ENCODE measurements around the gene TLR2. TPM values are rescaled to one million over a fixed set of nuclear protein-coding genes. Genes with fewer than 3 reads are reported as not detected.

TLR2 gene
- total RNA-seq, 4 donors from 2014 or later = 55.4 to 97.2 (median 87.8) TPM

DNA sequence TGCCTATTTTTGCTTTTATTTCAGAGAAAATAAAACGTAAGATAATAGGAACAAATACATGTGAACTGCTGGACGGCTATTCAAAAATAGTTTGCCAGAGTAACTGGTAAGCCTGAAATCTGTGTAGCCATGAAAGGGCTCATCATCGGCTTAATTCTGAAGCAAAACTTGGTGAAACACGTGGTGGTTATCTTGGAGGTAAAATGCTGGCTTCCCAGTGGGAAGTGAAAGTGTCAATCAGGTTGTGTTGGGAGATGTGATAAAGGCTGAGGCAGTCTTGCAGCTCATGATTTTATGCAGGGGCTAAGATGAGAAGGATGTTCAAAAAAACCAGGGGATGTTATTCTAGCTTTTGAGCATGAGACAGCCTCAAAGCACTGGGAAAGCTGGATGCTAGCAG lies 36.1 kb upstream of the TLR2 start:
- DNase-seq (ENCODE audit: low spot score) = no peak
- no peak for TF ChIP-seq CTCF (IDR thresholded peaks at IDR 0.05)
- no peak for ATAC-seq (ENCODE audit: low FRiP score)

- DNase-seq (ENCODE audit: low spot score) = no peak
- ATAC-seq (ENCODE audit: low FRiP score) = no peak
- TF ChIP-seq CTCF (IDR thresholded peaks at IDR 0.05) = no peak
Observed at GRCh38 chr4:153649572-153649991, 34.5 kb upstream of the TLR2 start.

DNA sequence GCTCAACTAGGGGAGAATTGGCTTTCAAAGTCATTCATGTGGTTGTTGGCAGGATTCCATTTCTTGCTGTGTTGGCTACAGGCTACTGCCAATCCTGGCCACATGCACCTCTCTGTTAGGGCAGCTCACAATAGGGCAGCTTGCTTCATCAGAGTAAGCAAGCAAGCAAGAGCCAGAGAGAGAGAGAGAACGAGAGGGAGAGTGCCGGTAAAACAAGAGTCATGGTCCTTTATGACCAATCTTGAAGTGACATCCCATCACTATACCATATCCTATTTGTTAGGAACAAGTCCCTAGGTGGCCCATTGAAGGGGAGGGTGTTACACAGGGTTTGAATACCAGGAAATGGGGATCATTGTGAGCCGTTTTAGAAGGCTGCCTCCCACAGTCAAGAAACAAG lies 33.0 kb upstream of the TLR2 start:
- TF ChIP-seq CTCF (IDR thresholded peaks at IDR 0.05) = no peak
- DNase-seq (ENCODE audit: low spot score) = no peak
- ATAC-seq (ENCODE audit: low FRiP score) = no peak

DNA sequence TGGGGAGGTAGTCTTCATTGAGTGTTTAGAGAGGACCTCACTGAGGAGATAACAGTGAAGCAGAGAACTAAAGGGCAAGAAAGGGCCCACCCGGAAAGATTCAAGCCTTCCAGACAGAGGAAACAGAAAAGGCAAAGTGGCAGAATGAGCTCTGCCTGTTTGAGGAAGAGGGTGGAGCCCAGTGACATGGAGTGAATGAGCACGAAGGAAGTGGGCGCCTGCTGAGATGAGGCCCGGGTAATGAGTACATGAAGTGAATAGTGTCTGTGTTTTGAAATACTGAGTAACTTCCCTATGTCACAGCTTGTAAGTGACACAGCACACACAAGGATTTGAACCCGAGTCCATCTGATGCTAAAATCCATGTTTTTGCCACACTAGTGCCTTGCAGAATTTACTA lies 32.5 kb upstream of the TLR2 start:
- TF ChIP-seq CTCF (IDR thresholded peaks at IDR 0.05) = no peak
- DNase-seq (ENCODE audit: low spot score) = no peak
- ATAC-seq (ENCODE audit: low FRiP score) = no peak

GRCh38 chr4:153652051-153652784 lies 31.9 kb upstream of the TLR2 start:
- DNase-seq (ENCODE audit: low spot score) (no peak), ATAC-seq (ENCODE audit: low FRiP score) (no peak)
- no peak for TF ChIP-seq CTCF (IDR thresholded peaks at IDR 0.05)

GRCh38 chr4:153655002-153655541 lies 29.0 kb upstream of the TLR2 start:
- ATAC-seq (ENCODE audit: low FRiP score) (no peak), DNase-seq (ENCODE audit: low spot score) (no peak)
- TF ChIP-seq CTCF (IDR thresholded peaks at IDR 0.05) = no peak

DNA sequence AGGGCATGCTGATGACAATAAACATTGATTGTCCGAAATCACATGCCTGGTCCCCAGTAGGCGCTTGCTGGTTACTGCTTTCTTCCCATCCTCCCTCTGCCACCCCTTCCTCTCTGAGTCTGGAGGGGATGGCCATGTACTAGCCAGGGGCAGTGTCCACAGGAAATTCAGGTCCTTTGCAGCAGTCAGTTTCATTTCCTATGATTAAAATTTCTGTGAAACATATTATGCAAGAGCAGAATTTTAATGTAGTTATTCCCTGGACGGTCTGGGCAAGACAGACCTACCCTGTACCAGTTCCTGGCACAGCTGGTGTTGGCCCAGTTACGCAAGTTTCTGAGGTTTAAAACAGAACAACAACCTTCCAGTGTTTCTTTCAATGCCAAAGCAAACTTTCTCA lies 28.2 kb upstream of the TLR2 start:
- ATAC-seq (ENCODE audit: low FRiP score) (peak; percentile 79), DNase-seq (ENCODE audit: low spot score) (no peak)
- no peak for TF ChIP-seq CTCF (IDR thresholded peaks at IDR 0.05)

All from omental fat pad (tissue), 4 donors.